ENCODE data around the gene DNAH14.
"Not testable (repeated sequence)": the region's sequence is repeated elsewhere in the genome, so short reads cannot be mapped to it uniquely, and the experiment has no call there.

Gene DNAH14

GRCh38 chr1:224959656-224960055 lies 30.2 kb downstream of the DNAH14 start:
- TF ChIP-seq EZH2phosphoT487 (IDR thresholded peaks at IDR 0.05; ENCODE audit: low read length), result no peak
- no peak for TF ChIP-seq EZH2 (optimal IDR thresholded peaks at IDR 0.05; ENCODE audit: low read depth, low read length)
- TF ChIP-seq CTCF (IDR thresholded peaks at IDR 0.05; ENCODE audit: low read length), result no peak

GRCh38 chr1:224980181-224980580 lies 50.7 kb downstream of the DNAH14 start:
- no peak overlapping the region for H3K27ac ChIP-seq (ENCODE audit: low read length)
- H3K27me3 ChIP-seq (replicated peaks; ENCODE audit: insufficient read depth, low read length), result no peaks in the 10 kb centered on the region
- H3K79me2 ChIP-seq (ENCODE audit: low read length), result no peaks in the 10 kb centered on the region
- H3K36me3 ChIP-seq (replicated peaks; ENCODE audit: insufficient read depth, low read length), result no peaks in the 10 kb centered on the region
- no peaks in the 10 kb centered on the region for H4K20me1 ChIP-seq (ENCODE audit: insufficient read depth, low read length)
- H3K4me1 ChIP-seq (ENCODE audit: low read length), result no peaks in the 10 kb centered on the region
- DNase-seq, result no peak
- no peak overlapping the region for H3K9ac ChIP-seq (ENCODE audit: low read length)
- no peaks in the 10 kb centered on the region for H3F3A ChIP-seq (ENCODE audit: insufficient read depth, low read length)
- H3K4me2 ChIP-seq (ENCODE audit: low read depth, low read length), result no peak overlapping the region
- no peaks in the 10 kb centered on the region for H3K9me3 ChIP-seq (replicated peaks; ENCODE audit: insufficient read depth, low read length)
- no peak overlapping the region for H3K4me3 ChIP-seq (ENCODE audit: low read length)
- TF ChIP-seq CTCF (IDR thresholded peaks at IDR 0.05; ENCODE audit: low read length) (no peak), EZH2phosphoT487 (IDR thresholded peaks at IDR 0.05; ENCODE audit: low read length) (no peak), EZH2 (optimal IDR thresholded peaks at IDR 0.05; ENCODE audit: low read depth, low read length) (no peak)
- H3K9me2 ChIP-seq (replicated peaks; ENCODE audit: insufficient read depth, low read length), result no peaks in the 10 kb centered on the region
- no peak overlapping the region for H2AFZ ChIP-seq (ENCODE audit: low read length)

More at GRCh38 chr1:224959656-224960055, 30.2 kb downstream of the DNAH14 start:
- no peak overlapping the region for H2AFZ ChIP-seq (ENCODE audit: low read length)
- H3K9ac ChIP-seq (ENCODE audit: low read length), result no peak overlapping the region
- H3K4me1 ChIP-seq (ENCODE audit: low read length), result no peaks in the 10 kb centered on the region
- no peak overlapping the region for H3K4me3 ChIP-seq (ENCODE audit: low read length)
- no peaks in the 10 kb centered on the region for H4K20me1 ChIP-seq (ENCODE audit: insufficient read depth, low read length)
- H3F3A ChIP-seq (ENCODE audit: insufficient read depth, low read length), result no peaks in the 10 kb centered on the region
- no peak overlapping the region for H3K27ac ChIP-seq (ENCODE audit: low read length)
- H3K9me3 ChIP-seq (replicated peaks; ENCODE audit: insufficient read depth, low read length), result no peaks in the 10 kb centered on the region
- H3K4me2 ChIP-seq (ENCODE audit: low read depth, low read length), result no peak overlapping the region
- no peaks in the 10 kb centered on the region for H3K9me2 ChIP-seq (replicated peaks; ENCODE audit: insufficient read depth, low read length)
- no peaks in the 10 kb centered on the region for H3K27me3 ChIP-seq (replicated peaks; ENCODE audit: insufficient read depth, low read length)
- H3K79me2 ChIP-seq (ENCODE audit: low read length), result no peaks in the 10 kb centered on the region
- no peak for DNase-seq
- no peaks in the 10 kb centered on the region for H3K36me3 ChIP-seq (replicated peaks; ENCODE audit: insufficient read depth, low read length)

GRCh38 chr1:224981922-224982354 lies 52.5 kb downstream of the DNAH14 start:
- DNase-seq; H3K27ac ChIP-seq (ENCODE audit: low read length); H3K79me2 ChIP-seq (ENCODE audit: low read length); H3K9ac ChIP-seq (ENCODE audit: low read length); H3K4me1 ChIP-seq (ENCODE audit: low read length); H3K9me3 ChIP-seq (replicated peaks; ENCODE audit: insufficient read depth, low read length); H3K27me3 ChIP-seq (replicated peaks; ENCODE audit: insufficient read depth, low read length); H3K4me3 ChIP-seq (ENCODE audit: low read length); H3F3A ChIP-seq (ENCODE audit: insufficient read depth, low read length); H3K36me3 ChIP-seq (replicated peaks; ENCODE audit: insufficient read depth, low read length); H4K20me1 ChIP-seq (ENCODE audit: insufficient read depth, low read length); H3K9me2 ChIP-seq (replicated peaks; ENCODE audit: insufficient read depth, low read length): not testable (repeated sequence)
- Histone ChIP-seq H2AFZ (ENCODE audit: low read length) (0 out of 2 replicates have a peak overlapping the region, but pooled peaks have one; percentile 13), H3K4me2 (ENCODE audit: low read depth, low read length) (peak overlapping the region; percentile 28; the same call in 1 of the 2 replicates)

- H3K4me1 ChIP-seq (ENCODE audit: low read length), result no peaks in the 10 kb centered on the region
- H3K4me3 ChIP-seq (ENCODE audit: low read length), result no peak overlapping the region
- TF ChIP-seq CTCF (IDR thresholded peaks at IDR 0.05; ENCODE audit: low read length), result no peak
- TF ChIP-seq EZH2 (optimal IDR thresholded peaks at IDR 0.05; ENCODE audit: low read depth, low read length), result no peak
- TF ChIP-seq EZH2phosphoT487 (IDR thresholded peaks at IDR 0.05; ENCODE audit: low read length), result no peak
- no peaks in the 10 kb centered on the region for H3K9me3 ChIP-seq (replicated peaks; ENCODE audit: insufficient read depth, low read length)
- no peak overlapping the region for H3K27ac ChIP-seq (ENCODE audit: low read length)
- no peaks in the 10 kb centered on the region for H3K27me3 ChIP-seq (replicated peaks; ENCODE audit: insufficient read depth, low read length)
- H3F3A ChIP-seq (ENCODE audit: insufficient read depth, low read length), result no peaks in the 10 kb centered on the region
- no peak for DNase-seq
- H4K20me1 ChIP-seq (ENCODE audit: insufficient read depth, low read length), result no peaks in the 10 kb centered on the region
- H3K9me2 ChIP-seq (replicated peaks; ENCODE audit: insufficient read depth, low read length), result no peaks in the 10 kb centered on the region
- no peak overlapping the region for H2AFZ ChIP-seq (ENCODE audit: low read length)
- H3K4me2 ChIP-seq (ENCODE audit: low read depth, low read length), result no peak overlapping the region
- H3K36me3 ChIP-seq (replicated peaks; ENCODE audit: insufficient read depth, low read length), result no peaks in the 10 kb centered on the region
- no peaks in the 10 kb centered on the region for H3K79me2 ChIP-seq (ENCODE audit: low read length)
- H3K9ac ChIP-seq (ENCODE audit: low read length), result no peak overlapping the region
Measured at GRCh38 chr1:224988042-224988441, 58.6 kb downstream of the DNAH14 start.

All from MM.1S (cell line).